Stimulated activated CD8-positive, alpha-beta memory T cell treated with anti-CD3 and anti-CD28 coated beads, Interleukin-15, amount 100 ng/mL, for 1 hour (primary cell): ENCODE measurements around the gene MAP7D1.
"Not testable (repeated sequence)": the region's sequence is repeated elsewhere in the genome, so short reads cannot be mapped to it uniquely, and the experiment has no call there.

ENCODE experiments used
- DNase-seq: peaks from one replicate; pipeline ENCODE4 v3.0.0-alpha.2; 2020; ENCODE audit warnings: low read depth

Gene MAP7D1

GRCh38 chr1:36203554-36204346, 47.8 kb downstream of the MAP7D1 start:
- no peak for DNase-seq

GRCh38 chr1:36204347-36204909, 48.5 kb downstream of the MAP7D1 start:
- no peak for DNase-seq

- DNase-seq: no peak
Observed at GRCh38 chr1:36206323-36206858, 50.4 kb downstream of the MAP7D1 start.

- DNase-seq: no peak
Observed at GRCh38 chr1:36207339-36207738, 51.4 kb downstream of the MAP7D1 start.

GRCh38 chr1:36208978-36209703, 53.2 kb downstream of the MAP7D1 start:
- DNase-seq: no peak

- DNase-seq: no peak
Observed at GRCh38 chr1:36211307-36211706, 55.3 kb downstream of the MAP7D1 start.

GRCh38 chr1:36211841-36212240, 55.9 kb downstream of the MAP7D1 start:
- DNase-seq: no peak

GRCh38 chr1:36212782-36213181, 56.8 kb downstream of the MAP7D1 start:
- DNase-seq: no peak

- DNase-seq: no peak
Observed at GRCh38 chr1:36217670-36218069, 61.7 kb downstream of the MAP7D1 start.

GRCh38 chr1:36221901-36222300, 65.9 kb downstream of the MAP7D1 start:
- not testable (repeated sequence) for DNase-seq

GRCh38 chr1:36222481-36223380, 66.8 kb downstream of the MAP7D1 start:
- no peak for DNase-seq

GRCh38 chr1:36223381-36223995, 67.5 kb downstream of the MAP7D1 start:
- DNase-seq: peak; percentile 13

GRCh38 chr1:36223996-36224536, 68.1 kb downstream of the MAP7D1 start, which contains the start of gene THRAP3:
TSS of gene THRAP3 (plus strand) at chr1:36224443. CDS start at chr1:36282564, 58,121 bp downstream.
- DNase-seq: peak; percentile 97

- DNase-seq: peak; percentile 53
Observed at GRCh38 chr1:36224537-36225282, 68.8 kb downstream of the MAP7D1 start.

GRCh38 chr1:36225283-36225899, 69.4 kb downstream of the MAP7D1 start:
- DNase-seq: no peak

GRCh38 chr1:36230279-36230678, 74.3 kb downstream of the MAP7D1 start:
- DNase-seq: not testable (repeated sequence)
